ENCODE results near the gene FHL5.
"Not testable (repeated sequence)": the region's sequence is repeated elsewhere in the genome, so short reads cannot be mapped to it uniquely, and the experiment has no call there.

The FHL5 gene, protein sequence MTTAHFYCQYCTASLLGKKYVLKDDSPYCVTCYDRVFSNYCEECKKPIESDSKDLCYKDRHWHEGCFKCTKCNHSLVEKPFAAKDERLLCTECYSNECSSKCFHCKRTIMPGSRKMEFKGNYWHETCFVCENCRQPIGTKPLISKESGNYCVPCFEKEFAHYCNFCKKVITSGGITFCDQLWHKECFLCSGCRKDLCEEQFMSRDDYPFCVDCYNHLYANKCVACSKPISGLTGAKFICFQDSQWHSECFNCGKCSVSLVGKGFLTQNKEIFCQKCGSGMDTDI

GRCh38 chr6:96562886-96563285 is at the start of gene FHL5:
Gene FHL5, plus strand, starts transcription at chr6:96563128. Its CDS starts 40,486 bp downstream, at chr6:96603614.
- DNase-seq (ENCODE audit: low read depth) = no peak

- no peak for DNase-seq (ENCODE audit: low read depth)
Observed at GRCh38 chr6:96520171-96521115, 42.5 kb upstream of the FHL5 start.

DNA sequence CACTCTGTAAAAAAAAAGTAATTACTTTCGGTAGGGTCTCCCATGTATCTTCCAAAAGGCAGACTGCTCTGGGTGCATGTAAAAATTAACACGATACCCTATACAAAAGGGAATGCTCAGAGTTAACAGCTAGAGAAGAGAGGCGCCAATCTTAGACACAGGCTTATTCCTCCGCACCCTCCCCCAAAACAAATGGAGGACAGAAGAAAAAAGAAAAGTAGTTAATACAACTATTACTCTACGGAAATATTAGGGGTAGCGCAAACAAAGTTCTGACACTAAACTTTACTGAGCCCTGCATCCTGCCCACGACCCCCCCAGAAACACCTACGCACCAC is 41.7 kb upstream of the FHL5 start:
- DNase-seq (ENCODE audit: low read depth) = no peak

GRCh38 chr6:96521644-96522464 is 41.1 kb upstream of the FHL5 start, which contains the start of gene UFL1:
Gene UFL1, plus strand, starts transcription at chr6:96521806. Its CDS starts 68 bp downstream, at chr6:96521874.
- peak; percentile 50 for DNase-seq (ENCODE audit: low read depth)

- DNase-seq (ENCODE audit: low read depth) = no peak
Observed at GRCh38 chr6:96522465-96523009, 40.4 kb upstream of the FHL5 start.

GRCh38 chr6:96528193-96528592 is 34.7 kb upstream of the FHL5 start:
- no peak for DNase-seq (ENCODE audit: low read depth)

DNA sequence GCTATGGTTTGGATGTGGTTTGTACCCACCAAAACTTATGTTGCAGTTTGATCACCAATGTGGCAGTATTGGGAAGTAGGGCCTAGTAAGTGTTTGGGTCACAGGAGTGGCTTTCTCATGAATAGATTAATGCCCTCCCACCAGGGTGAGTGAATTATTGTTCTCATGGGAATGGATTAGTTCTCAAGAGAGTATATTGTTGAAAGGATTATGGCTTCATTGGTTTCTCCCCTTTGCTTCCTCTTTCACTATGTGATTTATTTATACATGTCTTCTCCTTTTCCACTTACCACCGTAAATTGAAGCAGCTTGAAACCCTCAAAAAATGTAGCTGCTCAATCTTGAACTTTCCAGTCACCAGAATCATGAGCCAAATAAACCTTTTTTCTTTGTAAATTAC is 30.5 kb upstream of the FHL5 start:
- no peak for DNase-seq (ENCODE audit: low read depth)

GRCh38 chr6:96537726-96538125 is 25.2 kb upstream of the FHL5 start:
- DNase-seq (ENCODE audit: low read depth) = no peak

DNA sequence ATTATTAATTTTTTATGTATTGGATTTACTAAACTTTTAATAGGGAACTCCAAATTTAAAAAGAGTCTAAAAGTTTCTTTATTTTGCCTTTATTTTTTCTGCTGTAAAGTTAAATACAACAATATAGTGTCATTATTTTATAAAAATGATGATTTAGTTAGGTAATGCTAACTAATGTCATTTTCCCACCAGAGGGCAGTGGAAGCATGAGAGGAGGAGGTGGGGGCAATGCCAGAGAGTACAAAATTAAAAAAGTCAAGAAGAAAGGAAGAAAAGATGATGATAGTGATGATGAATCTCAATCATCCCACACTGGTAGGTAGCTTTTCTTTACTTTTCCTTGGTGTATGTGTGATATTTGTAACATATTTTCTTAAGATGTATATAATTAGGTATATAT is 20.2 kb upstream of the FHL5 start:
- DNase-seq (ENCODE audit: low read depth) = no peak

GRCh38 chr6:96545882-96546281 is 17.0 kb upstream of the FHL5 start:
- no peak for DNase-seq (ENCODE audit: low read depth)

- no peak for DNase-seq (ENCODE audit: low read depth)
Observed at GRCh38 chr6:96547654-96548053, 15.3 kb upstream of the FHL5 start.

- no peak for DNase-seq (ENCODE audit: low read depth)
Observed at GRCh38 chr6:96554558-96554957, 8.4 kb upstream of the FHL5 start.

GRCh38 chr6:96559740-96560139 is 3.2 kb upstream of the FHL5 start:
- DNase-seq (ENCODE audit: low read depth) = not testable (repeated sequence)

GRCh38 chr6:96563853-96564252 is 925 bp downstream of the FHL5 start:
- no peak for DNase-seq (ENCODE audit: low read depth)

- no peak for DNase-seq (ENCODE audit: low read depth)
Observed at GRCh38 chr6:96570053-96570452, 7.1 kb downstream of the FHL5 start.

DNA sequence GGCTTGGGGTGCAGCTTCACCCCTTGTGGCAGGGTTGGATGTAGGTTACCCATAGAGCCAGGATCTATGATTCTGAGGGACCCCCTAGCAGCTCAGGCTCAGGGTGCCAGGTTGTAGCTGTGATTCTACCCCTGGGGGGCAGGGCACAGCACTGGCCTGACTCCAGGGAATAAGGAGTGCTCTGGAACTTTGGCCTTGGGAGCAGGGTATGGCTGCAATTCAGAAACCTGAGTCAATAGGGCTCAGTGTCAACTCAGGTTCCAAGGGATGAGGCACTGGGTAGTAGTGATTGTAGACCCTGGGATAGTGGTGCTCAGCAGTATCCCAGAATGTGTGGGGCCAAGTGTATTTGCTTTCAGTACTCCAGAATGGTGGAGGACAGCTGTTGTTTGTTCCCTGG is 8.6 kb downstream of the FHL5 start:
- no peak for DNase-seq (ENCODE audit: low read depth)

- DNase-seq (ENCODE audit: low read depth) = no peak
Observed at GRCh38 chr6:96575359-96575758, 12.4 kb downstream of the FHL5 start.

DNA sequence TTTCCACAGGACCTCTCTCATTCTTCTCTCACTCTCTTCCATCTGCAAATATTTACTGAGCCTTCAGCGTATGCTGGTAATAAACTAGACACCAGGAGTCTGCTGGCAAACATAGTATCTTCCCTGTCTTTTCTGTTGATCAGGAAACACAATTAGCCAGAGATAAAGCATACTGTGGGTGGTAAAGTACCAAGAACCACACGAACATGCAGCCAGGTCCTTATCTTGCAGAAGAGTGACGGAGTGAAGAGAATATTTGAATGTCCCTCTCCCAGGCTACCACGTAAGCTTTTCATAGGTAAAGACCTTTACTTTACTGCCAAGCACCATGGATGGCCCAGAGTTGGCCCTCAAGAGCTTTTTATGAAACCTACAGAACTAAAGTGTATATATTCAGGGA is 13.3 kb downstream of the FHL5 start:
- no peak for DNase-seq (ENCODE audit: low read depth)

DNA sequence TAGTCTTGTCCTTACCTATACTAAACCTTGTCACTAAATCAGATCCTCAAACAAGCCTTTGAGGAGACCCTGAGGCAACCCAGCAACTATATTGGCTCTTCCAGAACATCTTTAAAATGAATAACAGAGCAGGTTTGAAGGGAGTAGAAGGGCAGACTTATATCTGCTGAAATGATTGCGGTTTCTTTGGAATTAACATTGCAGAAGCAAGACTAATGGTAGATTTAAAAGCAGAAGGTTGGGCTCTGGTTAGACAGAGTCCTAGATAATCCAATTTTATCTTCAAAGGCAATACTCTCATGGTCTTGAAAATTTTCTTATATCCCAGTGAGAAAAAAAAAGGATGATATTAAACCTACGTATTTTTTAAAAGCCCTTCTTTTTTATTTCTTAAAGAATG is 19.1 kb downstream of the FHL5 start:
- no peak for DNase-seq (ENCODE audit: low read depth)

DNA sequence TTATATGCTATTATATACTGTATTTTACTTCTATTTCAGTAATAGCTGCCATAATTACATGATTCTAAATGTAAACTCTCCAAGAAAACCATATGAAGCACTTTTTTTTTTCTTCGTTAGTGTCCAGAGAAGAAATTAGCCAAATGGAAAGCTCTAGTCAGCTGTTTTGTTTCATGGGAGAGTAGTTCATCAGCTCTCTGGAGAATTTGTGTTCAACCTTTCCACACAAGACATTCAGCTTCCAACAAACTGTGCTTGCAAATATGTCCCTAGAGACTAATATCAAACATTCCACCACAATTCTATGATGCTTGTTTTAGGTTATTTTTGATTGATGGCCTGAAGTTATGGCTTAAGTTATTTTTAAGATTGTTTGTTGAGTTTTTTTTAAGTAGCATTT is 19.5 kb downstream of the FHL5 start:
- no peak for DNase-seq (ENCODE audit: low read depth)

- DNase-seq (ENCODE audit: low read depth) = no peak
Observed at GRCh38 chr6:96604420-96604819, 41.5 kb downstream of the FHL5 start.

DNA sequence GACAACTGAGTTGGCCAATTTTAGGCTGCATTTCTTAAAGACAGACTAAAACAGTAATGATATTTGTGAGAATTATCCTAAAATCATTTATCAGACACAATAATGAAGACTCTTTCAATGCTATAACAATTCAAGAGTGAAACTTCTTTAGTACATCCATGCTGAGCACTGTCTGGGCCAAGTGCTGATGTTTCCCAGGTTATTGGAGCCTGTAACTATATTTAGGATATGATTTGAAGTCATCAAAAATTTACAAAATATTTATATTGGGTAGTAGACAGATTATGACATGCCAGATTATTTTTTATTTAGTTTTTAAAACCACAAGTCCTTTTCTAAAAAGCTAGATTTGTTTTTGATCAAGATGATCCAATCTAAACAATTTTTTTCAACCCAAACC is 45.1 kb downstream of the FHL5 start:
- no peak for DNase-seq (ENCODE audit: low read depth)

All from GM04503 (cell line).